KMS-11 (cell line): ENCODE results near the gene CCNG2.

Experiments used
- H2AFZ ChIP-seq: fragments of 200-600 bp; sonication (generic); 2 replicates; pipeline ENCODE4 v1.6.1; 2016; ENCODE audit warnings: antibody characterized with exemption, mixed run types, low read depth
- H3K27ac ChIP-seq: fragments of 200-600 bp; sonication (generic); 2 replicates; pipeline ENCODE4 v1.6.1; 2016; ENCODE audit warnings: mild to moderate bottlenecking, mixed run types
- H3K27me3 ChIP-seq: fragments of 200-600 bp; sonication (generic); 2 replicates; pipeline ENCODE4 v1.6.1; 2017; ENCODE audit warnings: mild to moderate bottlenecking, low read depth, mixed run types, moderate library complexity; ENCODE audit not compliant: insufficient read depth
- H3K36me3 ChIP-seq: fragments of 200-600 bp; sonication (generic); 2 replicates; pipeline ENCODE4 v1.6.1; 2017; ENCODE audit warnings: mild to moderate bottlenecking, mixed run types; ENCODE audit not compliant: insufficient read depth
- H3K4me1 ChIP-seq: fragments of 200-600 bp; sonication (generic); 2 replicates; pipeline ENCODE4 v1.6.1; 2016; ENCODE audit warnings: mild to moderate bottlenecking, low read depth, mixed run types; ENCODE audit not compliant: poor library complexity, severe bottlenecking
- H3K4me2 ChIP-seq: fragments of 200-600 bp; sonication (generic); 2 replicates; pipeline ENCODE4 v1.7.0; 2016; ENCODE audit warnings: mild to moderate bottlenecking, mixed run types
- H3K4me3 ChIP-seq: fragments of 200-600 bp; sonication (generic); IDR thresholded peaks from 2 replicates; pipeline ENCODE4 v1.6.1; 2017; ENCODE audit warnings: low read depth, low read length, mixed read lengths; ENCODE audit not compliant: insufficient read depth
- H3K79me2 ChIP-seq: fragments of 200-600 bp; sonication (generic); 2 replicates; pipeline ENCODE4 v1.6.1; 2016; ENCODE audit warnings: low read depth, mixed run types; ENCODE audit not compliant: insufficient read depth
- H3K9ac ChIP-seq: fragments of 200-600 bp; sonication (generic); 2 replicates; pipeline ENCODE4 v1.6.1; 2016; ENCODE audit warnings: mild to moderate bottlenecking, mixed run types
- H4K20me1 ChIP-seq: fragments of 200-600 bp; sonication (generic); 2 replicates; pipeline ENCODE4 v1.6.1; 2016; ENCODE audit warnings: mild to moderate bottlenecking, mixed run types; ENCODE audit not compliant: insufficient read depth
- CTCF ChIP-seq: fragments of 200-600 bp; sonication (generic); conservative IDR thresholded peaks from 2 replicates; pipeline ENCODE4 v1.6.1; 2017; ENCODE audit warnings: low read depth, mild to moderate bottlenecking, antibody characterized with exemption, low read length, moderate library complexity, mixed read lengths

The CCNG2 gene

GRCh38 chr4:77124576-77124975, 32.4 kb upstream of the CCNG2 start:
- Histone ChIP-seq H3K4me3 (no peak overlapping the region), H3K79me2 (no peaks in the 10 kb centered on the region), H3K27me3 (no peaks in the 10 kb centered on the region), H4K20me1 (no peaks in the 10 kb centered on the region), H3K9ac (no peak overlapping the region), H3K36me3 (no peaks in the 10 kb centered on the region), H3K27ac (no peak overlapping the region), H3K4me2 (no peak overlapping the region), H3K4me1 (no peaks in the 10 kb centered on the region), H2AFZ (no peak overlapping the region)
- TF ChIP-seq CTCF = no peak

GRCh38 chr4:77125961-77126360, 31.0 kb upstream of the CCNG2 start:
- no peaks in the 10 kb centered on the region for H3K4me1 ChIP-seq
- H2AFZ ChIP-seq = no peak overlapping the region
- H3K9ac ChIP-seq = no peak overlapping the region
- H3K27ac ChIP-seq = no peak overlapping the region
- H3K36me3 ChIP-seq = no peaks in the 10 kb centered on the region
- H4K20me1 ChIP-seq = no peaks in the 10 kb centered on the region
- no peaks in the 10 kb centered on the region for H3K79me2 ChIP-seq
- no peak overlapping the region for H3K4me2 ChIP-seq
- no peak overlapping the region for H3K4me3 ChIP-seq
- no peak for TF ChIP-seq CTCF
- H3K27me3 ChIP-seq = no peaks in the 10 kb centered on the region

GRCh38 chr4:77126809-77127208, 30.2 kb upstream of the CCNG2 start:
- H3K4me2 ChIP-seq = no peak overlapping the region

GRCh38 chr4:77127215-77127614, 29.8 kb upstream of the CCNG2 start:
- TF ChIP-seq CTCF = no peak
- no peaks in the 10 kb centered on the region for H3K36me3 ChIP-seq
- H3K9ac ChIP-seq = no peak overlapping the region
- H2AFZ ChIP-seq = no peak overlapping the region
- no peak overlapping the region for H3K27ac ChIP-seq
- no peaks in the 10 kb centered on the region for H3K79me2 ChIP-seq
- no peaks in the 10 kb centered on the region for H3K27me3 ChIP-seq
- no peaks in the 10 kb centered on the region for H3K4me1 ChIP-seq
- no peaks in the 10 kb centered on the region for H4K20me1 ChIP-seq
- no peak overlapping the region for H3K4me3 ChIP-seq
- no peak overlapping the region for H3K4me2 ChIP-seq

More at GRCh38 chr4:77126809-77127208, 30.2 kb upstream of the CCNG2 start:
- TF ChIP-seq CTCF = no peak
- no peak overlapping the region for H3K4me3 ChIP-seq
- H3K27me3 ChIP-seq = no peaks in the 10 kb centered on the region
- H4K20me1 ChIP-seq = no peaks in the 10 kb centered on the region
- H3K79me2 ChIP-seq = no peaks in the 10 kb centered on the region
- H3K4me1 ChIP-seq = no peaks in the 10 kb centered on the region
- H3K36me3 ChIP-seq = no peaks in the 10 kb centered on the region
- H2AFZ ChIP-seq = no peak overlapping the region
- no peak overlapping the region for H3K27ac ChIP-seq
- no peak overlapping the region for H3K9ac ChIP-seq
